GM12865 (cell line): ENCODE data around the gene C1orf115.
"Not testable (repeated sequence)": the region's sequence is repeated elsewhere in the genome, so short reads cannot be mapped to it uniquely, and the experiment has no call there.

Experiments
- DNase-seq: peaks from one replicate; pipeline ENCODE4 v3.0.0; 2010; ENCODE audit warnings: low read depth
- H3K4me3 ChIP-seq: 2 replicates; pipeline ENCODE4 v1.5.1; 2011; ENCODE audit warnings: mild to moderate bottlenecking, low read depth, low read length, control low read depth
- CTCF ChIP-seq: IDR thresholded peaks from 2 replicates; pipeline ENCODE4 v1.5.1; 2011; ENCODE audit warnings: low read length, control low read depth, low read depth, inconsistent platforms; ENCODE audit not compliant: insufficient read depth; ENCODE audit errors: missing control alignments

Gene C1orf115

DNA sequence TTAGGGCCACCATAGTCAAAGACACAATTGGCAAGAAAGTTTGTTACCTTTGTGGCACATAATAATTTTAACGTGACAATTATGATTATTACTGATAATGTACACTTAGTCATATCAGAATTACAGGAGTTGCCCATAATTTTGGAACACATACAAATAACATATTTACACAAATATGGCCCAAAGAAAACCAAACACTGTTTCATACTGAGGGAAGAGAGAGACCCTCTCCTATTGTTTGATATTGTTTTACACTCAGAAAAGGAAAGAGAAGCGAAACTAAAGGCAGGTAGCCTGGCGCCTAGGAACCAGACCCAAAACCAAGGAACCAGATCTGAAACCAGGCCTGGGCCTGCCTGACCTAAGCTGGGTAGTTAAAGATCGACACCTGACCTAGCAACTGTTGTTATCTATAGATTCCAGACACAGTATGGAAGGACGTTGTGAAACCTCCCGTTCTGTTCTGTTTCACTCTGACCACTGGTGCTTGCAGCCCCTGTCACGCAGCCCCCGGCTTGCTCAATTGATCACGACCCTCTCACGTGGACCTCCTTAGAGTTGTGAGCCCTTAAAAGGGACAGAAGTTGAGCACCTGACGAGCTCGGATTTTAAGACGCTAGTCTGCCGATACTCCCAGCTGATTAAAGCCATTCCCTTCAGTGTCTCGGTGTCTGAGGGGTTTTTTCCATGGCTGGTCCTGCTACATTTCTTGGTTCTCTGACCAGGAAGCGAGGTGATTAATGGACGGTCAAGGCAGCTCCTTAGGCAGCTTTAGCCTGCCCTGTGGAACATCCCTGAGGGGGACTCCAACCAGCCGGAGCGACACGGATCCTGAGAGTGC is 27.9 kb downstream of the C1orf115 start:
- H3K4me3 ChIP-seq = no peak overlapping the region
- TF ChIP-seq CTCF = no peak
- DNase-seq = peak; percentile 50

- DNase-seq, H3K4me3 ChIP-seq: not testable (repeated sequence)
These were observed 31.1 kb downstream of the C1orf115 start for GRCh38 chr1:220721266-220721665.

- H3K4me3 ChIP-seq = no peak overlapping the region
- peak; percentile 26 for DNase-seq
These were observed 36.5 kb downstream of the C1orf115 start for GRCh38 chr1:220726634-220727033.

GRCh38 chr1:220727519-220727918 is 37.4 kb downstream of the C1orf115 start:
- DNase-seq = no peak
- no peak for TF ChIP-seq CTCF
- H3K4me3 ChIP-seq = no peak overlapping the region

More at GRCh38 chr1:220726634-220727033, 36.5 kb downstream of the C1orf115 start:
- peak; percentile 48 for TF ChIP-seq CTCF

- DNase-seq = no peak
- no peak for TF ChIP-seq CTCF
- H3K4me3 ChIP-seq = no peak overlapping the region
These were observed 40.3 kb downstream of the C1orf115 start for GRCh38 chr1:220730486-220730885.

GRCh38 chr1:220732137-220732536 is 42.0 kb downstream of the C1orf115 start:
- no peak for TF ChIP-seq CTCF
- no peak overlapping the region for H3K4me3 ChIP-seq
- DNase-seq = no peak

DNA sequence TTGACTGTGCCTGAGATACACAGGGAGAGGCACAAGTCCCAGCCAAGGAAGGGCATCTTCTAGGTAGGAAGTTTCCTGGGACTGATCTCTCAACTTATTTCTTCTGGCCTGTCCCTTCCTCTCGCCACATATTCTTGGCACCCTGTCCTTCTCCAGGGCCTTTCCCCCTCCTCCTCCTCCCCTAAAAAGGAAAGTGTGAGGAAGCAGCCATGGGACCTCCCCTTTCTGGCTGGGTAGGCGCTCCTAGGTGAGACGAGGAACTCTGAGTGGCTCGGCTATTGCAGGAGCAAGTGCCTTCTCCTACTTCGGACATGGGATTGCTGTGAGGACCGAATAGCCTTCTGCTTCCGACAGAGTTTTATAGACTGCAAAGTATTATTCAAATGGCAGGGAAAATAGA is 42.5 kb downstream of the C1orf115 start:
- no peak for TF ChIP-seq CTCF
- no peak for DNase-seq
- no peak overlapping the region for H3K4me3 ChIP-seq
